Upper lobe of right lung (tissue), 1 donor: Measurements from ENCODE around the gene SUGCT. TPM values are rescaled to one million over a fixed set of nuclear protein-coding genes. Genes with fewer than 3 reads are reported as not detected.
"Not testable (repeated sequence)": the region's sequence is repeated elsewhere in the genome, so short reads cannot be mapped to it uniquely, and the experiment has no call there.

ENCODE experiments used
- ATAC-seq: fragments of 200-7000 bp; cut with Tn5 transposase; one replicate; pipeline ENCODE4 v1.9.1; 2020; ENCODE audit warnings: mild to moderate bottlenecking, moderate library complexity
- DNase-seq: peaks from one replicate; pipeline ENCODE4 v3.0.0-alpha.2; 2020
- H3K27ac ChIP-seq: fragments of 200-600 bp; one replicate; pipeline ENCODE4 v1.8.0; 2022
- H3K27me3 ChIP-seq: fragments of 200-600 bp; one replicate; pipeline ENCODE4 v1.8.0; 2022; ENCODE audit warnings: mild to moderate bottlenecking
- H3K36me3 ChIP-seq: fragments of 200-600 bp; one replicate; pipeline ENCODE4 v1.8.0; 2022
- H3K4me1 ChIP-seq: fragments of 200-600 bp; one replicate; pipeline ENCODE4 v1.8.0; 2022
- H3K4me3 ChIP-seq: fragments of 200-600 bp; one replicate; pipeline ENCODE4 v1.8.0; 2022; ENCODE audit warnings: mild to moderate bottlenecking
- H3K9me3 ChIP-seq: fragments of 200-600 bp; one replicate; pipeline ENCODE4 v1.8.0; 2022
- intact Hi-C: fragments of 100-400 bp; cut with DNase I; formaldehyde crosslinking; loops from one replicate; pipeline ENCODE4 v1.11.0; 2022
- total RNA-seq: library from RNA; stranded (reverse); fragmentation: NEBNext Ultra II Directional; extraction: Animal tissue kit (Norgen Biotek cat#: 25700); gene quantifications from one replicate; pipeline ENCODE4 v1.2.1, GENCODE V29; 2021
- TF ChIP-seq, protein P1 (sequence below): fragments of 200-600 bp; IDR thresholded peaks from one replicate; pipeline ENCODE4 v1.8.0; 2022; ENCODE audit warnings: antibody characterized with exemption
- donor health status: DM: no; HTN: yes; CAD: no; lungs with severe emphysema.

Gene SUGCT
- total RNA-seq, 1 donor from 2014 or later: 4.1 TPM

DNA sequence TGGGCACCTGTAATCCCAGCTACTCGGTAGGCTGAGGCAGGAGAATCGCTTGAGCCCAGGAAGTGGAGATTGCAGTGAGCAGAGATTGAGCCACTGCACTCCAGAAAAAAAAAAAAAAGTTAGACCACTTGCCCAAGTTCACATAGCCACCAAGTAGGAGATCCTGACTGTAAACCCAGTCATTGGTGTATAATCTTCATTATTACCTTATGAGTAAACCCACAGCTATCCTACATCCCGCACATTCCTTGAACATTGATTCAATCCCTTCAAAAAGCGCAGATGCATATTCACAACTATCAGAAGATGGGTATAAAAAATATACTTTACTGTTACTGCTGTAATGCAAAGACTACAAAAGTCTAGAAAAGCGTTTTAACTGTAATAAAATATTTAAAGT, 512.9 kb downstream of the SUGCT start:
- H3K27ac ChIP-seq: no peak overlapping the region
- DNase-seq: no peak
- ATAC-seq: no peak
- no peaks in the 10 kb centered on the region for H3K27me3 ChIP-seq
- no peaks in the 10 kb centered on the region for H3K4me1 ChIP-seq
- H3K9me3 ChIP-seq: no peaks in the 10 kb centered on the region
- TF ChIP-seq, protein P1, sequence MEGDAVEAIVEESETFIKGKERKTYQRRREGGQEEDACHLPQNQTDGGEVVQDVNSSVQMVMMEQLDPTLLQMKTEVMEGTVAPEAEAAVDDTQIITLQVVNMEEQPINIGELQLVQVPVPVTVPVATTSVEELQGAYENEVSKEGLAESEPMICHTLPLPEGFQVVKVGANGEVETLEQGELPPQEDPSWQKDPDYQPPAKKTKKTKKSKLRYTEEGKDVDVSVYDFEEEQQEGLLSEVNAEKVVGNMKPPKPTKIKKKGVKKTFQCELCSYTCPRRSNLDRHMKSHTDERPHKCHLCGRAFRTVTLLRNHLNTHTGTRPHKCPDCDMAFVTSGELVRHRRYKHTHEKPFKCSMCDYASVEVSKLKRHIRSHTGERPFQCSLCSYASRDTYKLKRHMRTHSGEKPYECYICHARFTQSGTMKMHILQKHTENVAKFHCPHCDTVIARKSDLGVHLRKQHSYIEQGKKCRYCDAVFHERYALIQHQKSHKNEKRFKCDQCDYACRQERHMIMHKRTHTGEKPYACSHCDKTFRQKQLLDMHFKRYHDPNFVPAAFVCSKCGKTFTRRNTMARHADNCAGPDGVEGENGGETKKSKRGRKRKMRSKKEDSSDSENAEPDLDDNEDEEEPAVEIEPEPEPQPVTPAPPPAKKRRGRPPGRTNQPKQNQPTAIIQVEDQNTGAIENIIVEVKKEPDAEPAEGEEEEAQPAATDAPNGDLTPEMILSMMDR: no peak
- no peaks in the 10 kb centered on the region for H3K36me3 ChIP-seq
- H3K4me3 ChIP-seq: no peak overlapping the region
- intact Hi-C loops: no loop called here

GRCh38 chr7:40649247-40649646, 514.4 kb downstream of the SUGCT start:
- Histone ChIP-seq H3K27ac (no peak overlapping the region), H3K4me3 (no peak overlapping the region), H3K36me3 (no peaks in the 10 kb centered on the region), H3K4me1 (no peaks in the 10 kb centered on the region), H3K9me3 (no peaks in the 10 kb centered on the region), H3K27me3 (no peaks in the 10 kb centered on the region)
- DNase-seq: no peak
- intact Hi-C loops: no loop called here
- ATAC-seq: no peak
- TF ChIP-seq, protein P1: no peak

DNA sequence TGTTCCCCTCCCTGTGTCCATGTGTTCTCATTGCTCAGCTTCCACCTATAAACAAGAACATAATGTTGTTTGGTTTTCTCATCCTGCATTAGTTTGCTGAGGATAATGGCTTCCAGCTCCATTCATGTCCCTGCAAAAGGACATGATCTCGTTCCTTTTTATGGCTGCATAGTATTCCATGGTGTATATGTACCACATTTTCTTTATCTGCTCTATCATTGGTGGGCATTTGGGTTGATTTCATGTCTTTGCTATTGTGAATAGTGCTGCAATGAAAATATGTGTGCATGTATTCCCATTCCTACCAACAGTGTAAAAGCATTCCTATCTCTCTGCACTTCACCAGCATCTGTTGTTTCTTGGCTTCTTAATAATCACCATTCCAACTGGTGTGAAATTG, 516.1 kb downstream of the SUGCT start:
- H3K4me1 ChIP-seq, H3K27me3 ChIP-seq, H3K27ac ChIP-seq, H3K4me3 ChIP-seq, H3K36me3 ChIP-seq, ATAC-seq, H3K9me3 ChIP-seq, intact Hi-C loops, DNase-seq: not testable (repeated sequence)

DNA sequence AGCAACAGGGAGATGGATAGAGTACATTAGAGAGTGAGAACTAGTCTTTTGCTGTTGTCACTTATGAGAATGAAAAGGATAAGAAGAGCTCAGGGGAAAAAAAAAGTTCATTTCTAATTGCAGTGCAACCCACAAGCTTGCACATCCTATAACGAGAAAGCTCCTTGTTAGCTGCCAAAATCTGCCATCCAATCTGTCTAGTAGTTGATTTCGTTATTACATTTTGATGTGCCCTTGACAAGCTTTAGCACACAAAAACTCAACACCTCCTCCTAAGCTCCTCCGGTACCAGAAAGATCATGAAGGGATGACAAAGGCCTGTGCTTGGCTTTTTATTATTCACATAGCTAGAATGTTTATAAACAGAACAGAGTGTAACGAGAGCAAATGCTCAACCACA, 519.4 kb downstream of the SUGCT start:
- TF ChIP-seq, protein P1: no peak
- H3K27ac ChIP-seq: no peak overlapping the region
- no peaks in the 10 kb centered on the region for H3K4me1 ChIP-seq
- intact Hi-C loops: no loop called here
- H3K27me3 ChIP-seq: no peaks in the 10 kb centered on the region
- no peak overlapping the region for H3K4me3 ChIP-seq
- H3K36me3 ChIP-seq: no peaks in the 10 kb centered on the region
- ATAC-seq (no peak), DNase-seq (no peak)
- H3K9me3 ChIP-seq: no peaks in the 10 kb centered on the region

GRCh38 chr7:40655426-40655825, 520.6 kb downstream of the SUGCT start:
- TF ChIP-seq, protein P1: no peak
- intact Hi-C loops: no loop called here
- H3K27ac ChIP-seq: no peak overlapping the region
- H3K9me3 ChIP-seq: no peaks in the 10 kb centered on the region
- H3K4me3 ChIP-seq: no peak overlapping the region
- no peaks in the 10 kb centered on the region for H3K36me3 ChIP-seq
- DNase-seq: no peak
- no peak for ATAC-seq
- H3K4me1 ChIP-seq: no peaks in the 10 kb centered on the region
- no peaks in the 10 kb centered on the region for H3K27me3 ChIP-seq

DNA sequence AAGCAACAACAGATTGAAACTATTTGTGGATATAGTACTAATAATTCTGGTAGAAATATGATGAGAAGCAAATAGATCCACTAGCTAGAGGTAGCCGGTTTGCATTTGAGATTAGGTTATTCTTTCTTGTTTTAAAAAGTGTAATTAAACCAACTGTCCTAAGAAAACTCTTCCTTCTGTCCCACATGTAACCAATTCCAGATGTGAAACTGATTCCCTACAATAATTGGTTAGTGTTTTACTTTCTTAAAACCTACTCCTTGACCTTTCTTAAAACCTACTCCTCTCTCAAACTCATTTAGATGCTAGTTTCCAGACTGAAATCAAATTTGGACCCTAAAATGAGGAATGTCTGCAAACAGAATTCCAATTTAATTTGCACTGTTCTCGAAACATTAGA, 521.5 kb downstream of the SUGCT start:
- intact Hi-C loops: no loop called here

More for the DNA sequence above, 521.5 kb downstream of the SUGCT start:
- Histone ChIP-seq H3K36me3 (no peaks in the 10 kb centered on the region), H3K27me3 (no peaks in the 10 kb centered on the region), H3K4me3 (no peak overlapping the region), H3K4me1 (no peaks in the 10 kb centered on the region), H3K9me3 (no peaks in the 10 kb centered on the region), H3K27ac (no peak overlapping the region)
- DNase-seq: no peak
- ATAC-seq: no peak
- TF ChIP-seq, protein P1: no peak
